Endothelial cell of umbilical vein (primary cell): Measurements from ENCODE around the gene SPOP. TPM values are rescaled to one million over a fixed set of nuclear protein-coding genes. Genes with fewer than 3 reads are reported as not detected.
A peak's percentile ranks its signal among the peaks of the same experiment; 100 is the strongest.

Source experiments
- BruUV-seq: library from RNA; stranded (reverse); fragments of 400-500 nt; replicated peaks from 2 replicates; lab custom pipeline; 2021; lab: Mats Ljungman, UMichigan
- CTCF ChIA-PET: fragments of 300-600, 350-600 bp; sonication (Branson Sonifier 250); formaldehyde crosslinking; loops from one replicate; lab custom pipeline; 2021; ENCODE audit warnings: antibody characterized with exemption, inconsistent platforms; lab: Charles Lee
- POLR2A ChIA-PET: fragments of 300-600, 350-600 bp; sonication (Branson Sonifier 250); formaldehyde crosslinking; loops from one replicate; lab custom pipeline; 2021; ENCODE audit warnings: antibody characterized with exemption, inconsistent platforms; lab: Charles Lee
- DNase-seq: peaks from one replicate; pipeline ENCODE4 v3.0.0-alpha.2; 2011; ENCODE audit warnings: low read depth, low spot score
- FAIRE-seq: peaks from 2 replicates; lab custom pipeline; 2011; peaks lifted over from hg19 to GRCh38; lab: Jason Lieb, UNC
- H2AFZ ChIP-seq: 2 replicates; pipeline ENCODE4 v1.6.0; 2012; ENCODE audit warnings: low read depth, low read length, control low read depth, inconsistent platforms
- H3K27ac ChIP-seq: 2 replicates; pipeline ENCODE4 v1.5.1; 2011; ENCODE audit warnings: low read depth, mild to moderate bottlenecking, control low read depth, low read length, moderate library complexity; ENCODE audit not compliant: insufficient read depth
- H3K27me3 ChIP-seq, 2 experiments: 2 replicates each; pipeline versions ENCODE4 v1.6.0 to v1.6.1; 2011; ENCODE audit warnings: low read length in 2 of 2, mixed read lengths in 1 of 2; ENCODE audit not compliant: control insufficient read depth in 2 of 2, insufficient read depth in 2 of 2
- H3K36me3 ChIP-seq, 2 experiments: 2 replicates in 1 of 2; 3 replicates in 1 of 2; pipeline ENCODE4 v1.5.1; 2011; ENCODE audit warnings: low read length in 2 of 2, mild to moderate bottlenecking in 1 of 2, moderate library complexity in 1 of 2; ENCODE audit not compliant: control insufficient read depth in 2 of 2, insufficient read depth in 2 of 2; ENCODE audit errors: extremely low read depth in 1 of 2
- H3K4me1 ChIP-seq: 3 replicates; pipeline ENCODE4 v1.5.1; 2011; ENCODE audit warnings: mild to moderate bottlenecking, low read length; ENCODE audit not compliant: control insufficient read depth, insufficient read depth; ENCODE audit errors: extremely low read depth
- H3K4me2 ChIP-seq: 2 replicates; pipeline ENCODE4 v1.6.1; 2011; ENCODE audit warnings: low read length, control low read depth, mixed read lengths; ENCODE audit not compliant: insufficient read depth
- H3K4me3 ChIP-seq, 3 experiments: fragments of 200-600 bp in 1 of 3; sonication (generic), shearing (Covaris generic) in 1 of 3; replicated peaks in 1 of 3; 2 replicates each; pipeline ENCODE4 v1.5.1; 2011 to 2016; ENCODE audit warnings: control low read depth in 3 of 3, low read length in 3 of 3, mild to moderate bottlenecking in 2 of 3, inconsistent platforms in 1 of 3, low read depth in 1 of 3, moderate library complexity in 1 of 3; ENCODE audit not compliant: insufficient read depth in 1 of 3
- H3K79me2 ChIP-seq: 2 replicates; pipeline ENCODE4 v1.6.0; 2012; ENCODE audit warnings: low read length, inconsistent platforms; ENCODE audit not compliant: control insufficient read depth, insufficient read depth
- H3K9ac ChIP-seq: replicated peaks from 2 replicates; pipeline ENCODE3; 2011; ENCODE audit warnings: low read length, control low read depth; ENCODE audit not compliant: insufficient read depth; ENCODE audit errors: extremely low read depth
- H3K9me1 ChIP-seq: replicated peaks from 3 replicates; pipeline ENCODE4 v1.6.0; 2011; ENCODE audit warnings: mild to moderate bottlenecking, low read length; ENCODE audit not compliant: control insufficient read depth, insufficient read depth; ENCODE audit errors: extremely low read depth
- H3K9me3 ChIP-seq: replicated peaks from 2 replicates; pipeline ENCODE4 v1.5.1; 2012; ENCODE audit warnings: low read length, inconsistent platforms; ENCODE audit not compliant: control insufficient read depth, insufficient read depth
- H4K20me1 ChIP-seq: replicated peaks from 2 replicates; pipeline ENCODE3; 2011; ENCODE audit warnings: mild to moderate bottlenecking, low read length; ENCODE audit not compliant: control insufficient read depth, insufficient read depth; ENCODE audit errors: extremely low read depth
- JUN ChIP-seq: IDR thresholded peaks from 2 replicates; pipeline ENCODE4 v1.6.1; 2011; ENCODE audit warnings: borderline replicate concordance, low read depth; ENCODE audit not compliant: insufficient read length, insufficient read depth
- dilution Hi-C: fragments of 300-500 bp; cut with MboI; formaldehyde crosslinking; loops from one replicate; pipeline ENCODE4 v1.15.0; 2019; ENCODE audit warnings: low sequenced_read_pairs; ENCODE audit not compliant: extremely low pct_ligation_motif_present
- intact Hi-C: fragments of 100-400 bp; cut with micrococcal nuclease; formaldehyde crosslinking; loops from one replicate; pipeline ENCODE4 v1.10.0; 2022
- polyA plus RNA-seq, 4 experiments: library from polyadenylated mRNA; depleted of rRNA in 3 of 4; stranded (reverse) in 3 of 4; unstranded in 1 of 4; fragments of >200 nt; gene quantifications; 2 replicates each; pipeline versions ENCODE4 v1.2.1 to v1.2.3, GENCODE V29; 2011 to 2012; ENCODE audit warnings: missing spikeins in 1 of 4
- total RNA-seq: library from RNA; stranded (reverse); gene quantifications from 2 replicates; pipeline ENCODE4 v1.2.3, GENCODE V29; 2021
- TF ChIP-seq, protein P1 (sequence below), 2 donors: IDR thresholded peaks; 1 replicate in 1 of 2; 2 replicates in 1 of 2; pipeline ENCODE4 v1.5.1; 2011; ENCODE audit warnings: low read length in 2 of 2, mild to moderate bottlenecking in 2 of 2, moderate library complexity in 2 of 2, control low read depth in 1 of 2, inconsistent platforms in 1 of 2, low read depth in 1 of 2; ENCODE audit not compliant: insufficient read depth in 1 of 2; ENCODE audit errors: extremely low read depth in 1 of 2

Gene SPOP
- total and polyA plus RNA-seq, 2 donors (not counting 3 experiments of a cell fraction or from before 2014, with no cell fraction given) = 46.9 to 61.0 TPM

DNA sequence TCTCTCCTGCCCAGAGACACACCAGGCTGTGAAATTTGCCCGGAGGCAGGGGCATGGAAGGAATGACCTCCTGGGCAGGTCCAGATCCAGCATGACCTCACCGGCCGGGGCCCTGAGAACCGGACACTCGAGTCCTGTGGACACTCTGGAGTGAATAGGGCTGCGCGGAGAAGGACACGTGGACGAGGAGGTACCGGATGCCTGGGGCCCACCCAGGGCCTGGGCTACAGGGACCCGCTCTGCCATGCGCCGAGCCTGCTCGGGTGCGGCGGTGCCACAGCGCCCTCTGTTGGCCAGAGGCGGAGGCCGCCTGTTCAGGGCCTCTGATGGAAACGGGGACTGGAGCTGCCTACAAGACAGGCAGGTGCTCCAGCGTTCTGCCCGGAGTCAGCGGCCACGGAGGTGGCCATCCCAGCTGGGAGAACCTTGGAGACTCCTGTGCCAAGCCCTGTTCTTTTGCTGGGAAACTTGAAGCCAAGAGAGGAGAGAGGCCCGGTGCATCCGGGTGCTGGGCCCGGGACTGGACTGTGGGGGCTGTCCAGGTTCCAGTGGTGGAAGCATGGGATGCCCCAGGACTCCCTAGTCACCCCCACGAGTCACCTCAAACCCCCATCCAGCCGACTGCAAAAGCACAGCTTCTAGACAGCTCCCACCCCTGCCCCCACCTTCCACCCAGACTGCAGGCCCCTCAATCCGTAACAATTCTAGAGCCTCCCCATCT is 121.5 kb downstream of the SPOP start:
- intact Hi-C loops = loop anchor here (1.0 kb wide), 4 partner anchors 60 to 241 kb away; no protein-coding TSS in a partner anchor
- no peak overlapping the region for H3K9ac ChIP-seq

More for the DNA sequence above, 121.5 kb downstream of the SPOP start:
- Histone ChIP-seq H3K9me1 (no peaks in the 10 kb centered on the region), H3K79me2 (no peaks in the 10 kb centered on the region), H3K4me3 (no peak overlapping the region), H4K20me1 (no peaks in the 10 kb centered on the region), H3K27me3 (no peaks in the 10 kb centered on the region), H3K27ac (no peak overlapping the region), H3K4me2 (peak overlapping the region; percentile 25), H3K9me3 (no peaks in the 10 kb centered on the region), H2AFZ (peak overlapping the region; percentile 98), H3K36me3 (no peaks in the 10 kb centered on the region), H3K4me1 (peaks cover 2% of the 10 kb centered on the region)
- DNase-seq (peak; percentile 66), FAIRE-seq (peak; percentile 89)
- POLR2A ChIA-PET = no interaction called here
- no TSS peak for BruUV-seq
- dilution Hi-C loops = no loop called here
- TF ChIP-seq JUN = no peak
- TF ChIP-seq, protein P1, sequence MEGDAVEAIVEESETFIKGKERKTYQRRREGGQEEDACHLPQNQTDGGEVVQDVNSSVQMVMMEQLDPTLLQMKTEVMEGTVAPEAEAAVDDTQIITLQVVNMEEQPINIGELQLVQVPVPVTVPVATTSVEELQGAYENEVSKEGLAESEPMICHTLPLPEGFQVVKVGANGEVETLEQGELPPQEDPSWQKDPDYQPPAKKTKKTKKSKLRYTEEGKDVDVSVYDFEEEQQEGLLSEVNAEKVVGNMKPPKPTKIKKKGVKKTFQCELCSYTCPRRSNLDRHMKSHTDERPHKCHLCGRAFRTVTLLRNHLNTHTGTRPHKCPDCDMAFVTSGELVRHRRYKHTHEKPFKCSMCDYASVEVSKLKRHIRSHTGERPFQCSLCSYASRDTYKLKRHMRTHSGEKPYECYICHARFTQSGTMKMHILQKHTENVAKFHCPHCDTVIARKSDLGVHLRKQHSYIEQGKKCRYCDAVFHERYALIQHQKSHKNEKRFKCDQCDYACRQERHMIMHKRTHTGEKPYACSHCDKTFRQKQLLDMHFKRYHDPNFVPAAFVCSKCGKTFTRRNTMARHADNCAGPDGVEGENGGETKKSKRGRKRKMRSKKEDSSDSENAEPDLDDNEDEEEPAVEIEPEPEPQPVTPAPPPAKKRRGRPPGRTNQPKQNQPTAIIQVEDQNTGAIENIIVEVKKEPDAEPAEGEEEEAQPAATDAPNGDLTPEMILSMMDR (IDR thresholded peaks at IDR 0.05; ENCODE audit: extremely low read depth in 1 of 2, insufficient read depth in 1 of 2, low read depth in 1 of 2, low read length in 2 of 2) = peak; percentile 98 to 99
- CTCF ChIA-PET = interaction anchor here (0.6 to 4.2 kb wide), 73 partner anchors 9 to 445 kb away, joined by 3 to 188 read pairs (median 4); partner anchors contain the start of genes FAM117A, NGFR, NXPH3 and PHB1
